ENCODE measurements around the gene ANO10. TPM values are rescaled to one million over a fixed set of nuclear protein-coding genes. Genes with fewer than 3 reads are reported as not detected.

ANO10 gene, protein sequence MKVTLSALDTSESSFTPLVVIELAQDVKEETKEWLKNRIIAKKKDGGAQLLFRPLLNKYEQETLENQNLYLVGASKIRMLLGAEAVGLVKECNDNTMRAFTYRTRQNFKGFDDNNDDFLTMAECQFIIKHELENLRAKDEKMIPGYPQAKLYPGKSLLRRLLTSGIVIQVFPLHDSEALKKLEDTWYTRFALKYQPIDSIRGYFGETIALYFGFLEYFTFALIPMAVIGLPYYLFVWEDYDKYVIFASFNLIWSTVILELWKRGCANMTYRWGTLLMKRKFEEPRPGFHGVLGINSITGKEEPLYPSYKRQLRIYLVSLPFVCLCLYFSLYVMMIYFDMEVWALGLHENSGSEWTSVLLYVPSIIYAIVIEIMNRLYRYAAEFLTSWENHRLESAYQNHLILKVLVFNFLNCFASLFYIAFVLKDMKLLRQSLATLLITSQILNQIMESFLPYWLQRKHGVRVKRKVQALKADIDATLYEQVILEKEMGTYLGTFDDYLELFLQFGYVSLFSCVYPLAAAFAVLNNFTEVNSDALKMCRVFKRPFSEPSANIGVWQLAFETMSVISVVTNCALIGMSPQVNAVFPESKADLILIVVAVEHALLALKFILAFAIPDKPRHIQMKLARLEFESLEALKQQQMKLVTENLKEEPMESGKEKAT
- 69.3 and 69.5 TPM in 2 replicates for total RNA-seq

GRCh38 chr3:43621656-43622432 lies at the start of gene ANO10:
ANO10 (minus strand) TSS chr3:43622011; CDS start chr3:43605852, 16,159 bp downstream.

Other genes starting within 250 kb of the ANO10 start
- gene ABHD5, start 68.9 kb upstream of the ANO10 start, total RNA-seq, result 53.8 and 54.8 TPM in 2 replicates

Data from mammary microvascular endothelial cell (primary cell).